ENCODE measurements around the gene PER2. TPM values are rescaled to one million over a fixed set of nuclear protein-coding genes. Genes with fewer than 3 reads are reported as not detected.

The PER2 gene
- total and polyA plus RNA-seq, 2 donors (not counting 1 experiment from before 2014, with no cell fraction given) = 3.2 to 12.6 TPM

- DNase-seq (no peak), ATAC-seq (ENCODE audit: low read depth) (no peak)
- Histone ChIP-seq H3K27ac (ENCODE audit: low read length in 2 of 2) (no peak overlapping the region), H3K4me1 (ENCODE audit: control insufficient read depth in 2 of 2, insufficient read depth in 2 of 2, low read length in 2 of 2) (no peaks in the 10 kb centered on the region), H3K27me3 (replicated peaks in 1 of 4; ENCODE audit: control extremely low read depth in 1 of 4, control insufficient read depth in 3 of 4, insufficient read depth in 4 of 4, low read length in 3 of 4) (no peaks in the 10 kb centered on the region), H3K36me3 (replicated peaks in 1 of 2; ENCODE audit: control extremely low read depth in 1 of 2, control insufficient read depth in 1 of 2, extremely low read depth in 1 of 2, insufficient read depth in 2 of 2, low read length in 1 of 2) (peaks cover 0 to 38% of the 10 kb centered on the region in 2 experiments), H2AFZ (ENCODE audit: insufficient read depth, low read depth, low read length, poor library complexity, severe bottlenecking) (no peak overlapping the region), H3K9ac (ENCODE audit: low read length) (no peak overlapping the region), H3K9me3 (ENCODE audit: control extremely low read depth in 1 of 3, control insufficient read depth in 2 of 3, insufficient read depth in 1 of 3, low read length in 2 of 3) (no peaks in the 10 kb centered on the region), H3K4me2 (replicated peaks; ENCODE audit: low read depth, low read length, poor library complexity, severe bottlenecking) (no peak overlapping the region), H3K4me3 (ENCODE audit: control extremely low read depth in 1 of 5, extremely low read depth in 1 of 5, insufficient read depth in 1 of 5, low read depth in 2 of 5, low read length in 4 of 5) (no peak overlapping the region), H4K20me1 (ENCODE audit: control insufficient read depth, insufficient read depth, low read length, poor library complexity, severe bottlenecking) (no peaks in the 10 kb centered on the region), H3K79me2 (ENCODE audit: control insufficient read depth, insufficient read depth, low read length) (no peaks in the 10 kb centered on the region)
- Mint-ChIP-seq H3K4me1 (no peaks in the 10 kb centered on the region), H3K4me3 (no peak overlapping the region), H3K9me3 (ENCODE audit: insufficient read depth) (no peaks in the 10 kb centered on the region), H3K27ac (no peak overlapping the region), H3K27me3 (no peaks in the 10 kb centered on the region)
- TF ChIP-seq EZH2 (IDR thresholded peaks at IDR 0.05; ENCODE audit: borderline replicate concordance, insufficient read depth, low read depth, low read length, poor library complexity, severe bottlenecking) (no peak), CTCF (IDR thresholded peaks at IDR 0.05) (no peak)
- WGBS (ENCODE audit: insufficient coverage) = 97% methylated on average over 6 of the region's 6 CpGs
- intact Hi-C loops (cut with micrococcal nuclease) = loop anchor here (5.0 kb wide), 1 partner anchor 532 kb away; no protein-coding TSS in a partner anchor
- ChIA-PET POLR2A (no interaction called here), CTCF (interaction anchor here (0.6 to 2.3 kb wide), 6 partner anchors 8 to 398 kb away, joined by 3 to 6 read pairs (median 4); no protein-coding TSS in a partner anchor)
Observed at GRCh38 chr2:238255151-238255551, 33.3 kb downstream of the PER2 start.

GRCh38 chr2:238254095-238254723 is 34.2 kb downstream of the PER2 start:
- ChIA-PET POLR2A (no interaction called here), CTCF (interaction anchor here (1.0 to 2.3 kb wide), 5 partner anchors 9 to 397 kb away, joined by 3 to 5 read pairs (median 4); no protein-coding TSS in a partner anchor)
- H3K36me3 ChIP-seq (replicated peaks in 1 of 2; ENCODE audit: control extremely low read depth in 1 of 2, control insufficient read depth in 1 of 2, extremely low read depth in 1 of 2, insufficient read depth in 2 of 2, low read length in 1 of 2) = peaks cover 0 to 44% of the 10 kb centered on the region in 2 experiments
- no peak overlapping the region for H3K9ac ChIP-seq (ENCODE audit: low read length)
- H3K4me1 Mint-ChIP-seq = no peaks in the 10 kb centered on the region
- no peaks in the 10 kb centered on the region for H3K27me3 ChIP-seq (replicated peaks in 1 of 4; ENCODE audit: control extremely low read depth in 1 of 4, control insufficient read depth in 3 of 4, insufficient read depth in 4 of 4, low read length in 3 of 4)
- no peak overlapping the region for H3K4me3 Mint-ChIP-seq
- DNase-seq = no peak
- TF ChIP-seq CTCF (IDR thresholded peaks at IDR 0.05) = no peak
- no peak for TF ChIP-seq EZH2 (IDR thresholded peaks at IDR 0.05; ENCODE audit: borderline replicate concordance, insufficient read depth, low read depth, low read length, poor library complexity, severe bottlenecking)
- H3K79me2 ChIP-seq (ENCODE audit: control insufficient read depth, insufficient read depth, low read length) = no peaks in the 10 kb centered on the region
- H3K4me1 ChIP-seq (ENCODE audit: control insufficient read depth in 2 of 2, insufficient read depth in 2 of 2, low read length in 2 of 2) = no peaks in the 10 kb centered on the region
- no peaks in the 10 kb centered on the region for H3K9me3 ChIP-seq (ENCODE audit: control extremely low read depth in 1 of 3, control insufficient read depth in 2 of 3, insufficient read depth in 1 of 3, low read length in 2 of 3)
- WGBS (ENCODE audit: insufficient coverage) = 88% methylated on average over 4 of the region's 4 CpGs
- no peaks in the 10 kb centered on the region for H3K27me3 Mint-ChIP-seq
- no peak overlapping the region for H3K4me2 ChIP-seq (replicated peaks; ENCODE audit: low read depth, low read length, poor library complexity, severe bottlenecking)
- H3K27ac Mint-ChIP-seq = no peak overlapping the region
- H3K9me3 Mint-ChIP-seq (ENCODE audit: insufficient read depth) = no peaks in the 10 kb centered on the region
- intact Hi-C loops (cut with micrococcal nuclease) = no loop called here
- ATAC-seq (ENCODE audit: low read depth) = no peak
- no peak overlapping the region for H3K27ac ChIP-seq (ENCODE audit: low read length in 2 of 2)
- no peaks in the 10 kb centered on the region for H4K20me1 ChIP-seq (ENCODE audit: control insufficient read depth, insufficient read depth, low read length, poor library complexity, severe bottlenecking)
- H2AFZ ChIP-seq (ENCODE audit: insufficient read depth, low read depth, low read length, poor library complexity, severe bottlenecking) = no peak overlapping the region
- no peak overlapping the region for H3K4me3 ChIP-seq (ENCODE audit: control extremely low read depth in 1 of 5, extremely low read depth in 1 of 5, insufficient read depth in 1 of 5, low read depth in 2 of 5, low read length in 4 of 5)

Measured in B cell (primary cell).